ENCODE results near the gene ARMC9.
"Not testable (repeated sequence)": the region's sequence is repeated elsewhere in the genome, so short reads cannot be mapped to it uniquely, and the experiment has no call there.

Gene ARMC9

GRCh38 chr2:231182513-231182899, 15.9 kb upstream of the ARMC9 start:
- DNase-seq (ENCODE audit: low spot score): no peak

GRCh38 chr2:231183851-231184250, 14.6 kb upstream of the ARMC9 start:
- no peak for DNase-seq (ENCODE audit: low spot score)

GRCh38 chr2:231184319-231184718, 14.1 kb upstream of the ARMC9 start:
- DNase-seq (ENCODE audit: low spot score): no peak

- no peak for DNase-seq (ENCODE audit: low spot score)
Measured at GRCh38 chr2:231185050-231185725, 13.2 kb upstream of the ARMC9 start.

- DNase-seq (ENCODE audit: low spot score): no peak
Measured at GRCh38 chr2:231185886-231186285, 12.5 kb upstream of the ARMC9 start.

- no peak for DNase-seq (ENCODE audit: low spot score)
Measured at GRCh38 chr2:231186325-231186724, 12.1 kb upstream of the ARMC9 start.

GRCh38 chr2:231187736-231188505, 10.5 kb upstream of the ARMC9 start:
- no peak for DNase-seq (ENCODE audit: low spot score)

GRCh38 chr2:231188506-231189170, 9.8 kb upstream of the ARMC9 start:
- no peak for DNase-seq (ENCODE audit: low spot score)

- no peak for DNase-seq (ENCODE audit: low spot score)
Measured at GRCh38 chr2:231189171-231189530, 9.3 kb upstream of the ARMC9 start.

- DNase-seq (ENCODE audit: low spot score): no peak
Measured at GRCh38 chr2:231189571-231190495, 8.6 kb upstream of the ARMC9 start.

GRCh38 chr2:231190531-231191197, 7.8 kb upstream of the ARMC9 start:
- no peak for DNase-seq (ENCODE audit: low spot score)

- peak; percentile 44 for DNase-seq (ENCODE audit: low spot score)
Measured at GRCh38 chr2:231191896-231192872, 6.2 kb upstream of the ARMC9 start.

- no peak for DNase-seq (ENCODE audit: low spot score)
Measured at GRCh38 chr2:231193216-231193615, 5.2 kb upstream of the ARMC9 start.

- no peak for DNase-seq (ENCODE audit: low spot score)
Measured at GRCh38 chr2:231196592-231196991, 1.8 kb upstream of the ARMC9 start.

- DNase-seq (ENCODE audit: low spot score): not testable (repeated sequence)
Measured at GRCh38 chr2:231197196-231197595, 1.2 kb upstream of the ARMC9 start.

- DNase-seq (ENCODE audit: low spot score): no peak
Measured at GRCh38 chr2:231197706-231198290, 633 bp upstream of the ARMC9 start.

GRCh38 chr2:231199219-231199618, 788 bp downstream of the ARMC9 start:
- DNase-seq (ENCODE audit: low spot score): no peak

- DNase-seq (ENCODE audit: low spot score): no peak
Measured at GRCh38 chr2:231200805-231201474, 2.5 kb downstream of the ARMC9 start.

GRCh38 chr2:231201475-231201814, 3.0 kb downstream of the ARMC9 start:
- no peak for DNase-seq (ENCODE audit: low spot score)

GRCh38 chr2:231203087-231203486, 4.7 kb downstream of the ARMC9 start:
- DNase-seq (ENCODE audit: low spot score): no peak

Data from D341Med (cell line).